Measurements from ENCODE around the gene DEUP1. TPM values are rescaled to one million over a fixed set of nuclear protein-coding genes. Genes with fewer than 3 reads are reported as not detected.

Gene DEUP1
- total and polyA plus RNA-seq, 2 donors (not counting 1 experiment from before 2014, with no cell fraction given) = not detected

- Mint-ChIP-seq H3K27ac (no peak overlapping the region), H3K4me3 (no peak overlapping the region), H3K9me3 (ENCODE audit: insufficient read depth) (no peaks in the 10 kb centered on the region), H3K27me3 (peaks cover 19% of the 10 kb centered on the region), H3K4me1 (no peaks in the 10 kb centered on the region)
- CTCF ChIA-PET = no interaction called here
- intact Hi-C loops (cut with micrococcal nuclease) = no loop called here
- no peaks in the 10 kb centered on the region for H3K79me2 ChIP-seq (ENCODE audit: control insufficient read depth, insufficient read depth, low read length)
- peaks cover 0 to 1% (median 0%) of the 10 kb centered on the region in 3 donors for H3K9me3 ChIP-seq (ENCODE audit: control extremely low read depth in 1 of 3, control insufficient read depth in 2 of 3, insufficient read depth in 1 of 3, low read length in 2 of 3)
- no peaks in the 10 kb centered on the region for H3K4me1 ChIP-seq (ENCODE audit: control insufficient read depth in 2 of 2, insufficient read depth in 2 of 2, low read length in 2 of 2)
- ATAC-seq (ENCODE audit: low read depth) (no peak), DNase-seq (no peak)
- H3K27me3 ChIP-seq (replicated peaks in 1 of 4; ENCODE audit: control extremely low read depth in 1 of 4, control insufficient read depth in 3 of 4, insufficient read depth in 4 of 4, low read length in 3 of 4) = no peaks in the 10 kb centered on the region
- H3K4me3 ChIP-seq (ENCODE audit: control extremely low read depth in 1 of 5, extremely low read depth in 1 of 5, insufficient read depth in 1 of 5, low read depth in 2 of 5, low read length in 4 of 5) = no peak overlapping the region
- H4K20me1 ChIP-seq (ENCODE audit: control insufficient read depth, insufficient read depth, low read length, poor library complexity, severe bottlenecking) = no peaks in the 10 kb centered on the region
- TF ChIP-seq CTCF (IDR thresholded peaks at IDR 0.05) = no peak
- TF ChIP-seq EZH2 (IDR thresholded peaks at IDR 0.05; ENCODE audit: borderline replicate concordance, insufficient read depth, low read depth, low read length, poor library complexity, severe bottlenecking) = no peak
- H3K27ac ChIP-seq (ENCODE audit: low read length in 2 of 2) = no peak overlapping the region
- H3K9ac ChIP-seq (ENCODE audit: low read length) = no peak overlapping the region
- H2AFZ ChIP-seq (ENCODE audit: insufficient read depth, low read depth, low read length, poor library complexity, severe bottlenecking) = no peak overlapping the region
- no CpG with 5 or more reads among the region's 3 CpGs for WGBS (ENCODE audit: insufficient coverage)
- H3K4me2 ChIP-seq (replicated peaks; ENCODE audit: low read depth, low read length, poor library complexity, severe bottlenecking) = no peak overlapping the region
- POLR2A ChIA-PET = no interaction called here
- H3K36me3 ChIP-seq (replicated peaks in 1 of 2; ENCODE audit: control extremely low read depth in 1 of 2, control insufficient read depth in 1 of 2, extremely low read depth in 1 of 2, insufficient read depth in 2 of 2, low read length in 1 of 2) = no peaks in the 10 kb centered on the region
Observed at GRCh38 chr11:93324500-93324899, 6.0 kb upstream of the DEUP1 start.

- no peak overlapping the region for H2AFZ ChIP-seq (ENCODE audit: insufficient read depth, low read depth, low read length, poor library complexity, severe bottlenecking)
- DNase-seq (no peak), ATAC-seq (ENCODE audit: low read depth) (no peak)
- H3K79me2 ChIP-seq (ENCODE audit: control insufficient read depth, insufficient read depth, low read length) = no peaks in the 10 kb centered on the region
- no peak overlapping the region for H3K27ac ChIP-seq (ENCODE audit: low read length in 2 of 2)
- ChIA-PET CTCF (no interaction called here), POLR2A (interaction anchor here (0.5 kb wide), 1 partner anchor 355 kb away, joined by 4 read pairs; no protein-coding TSS in a partner anchor)
- no peak overlapping the region for H3K9ac ChIP-seq (ENCODE audit: low read length)
- H3K27me3 Mint-ChIP-seq = peaks cover 32% of the 10 kb centered on the region
- peaks cover 7% of the 10 kb centered on the region for H3K4me1 Mint-ChIP-seq
- peaks cover 0 to 4% (median 0%) of the 10 kb centered on the region in 3 donors for H3K9me3 ChIP-seq (ENCODE audit: control extremely low read depth in 1 of 3, control insufficient read depth in 2 of 3, insufficient read depth in 1 of 3, low read length in 2 of 3)
- no peaks in the 10 kb centered on the region for H3K4me1 ChIP-seq (ENCODE audit: control insufficient read depth in 2 of 2, insufficient read depth in 2 of 2, low read length in 2 of 2)
- no peak overlapping the region for H3K4me3 ChIP-seq (ENCODE audit: control extremely low read depth in 1 of 5, extremely low read depth in 1 of 5, insufficient read depth in 1 of 5, low read depth in 2 of 5, low read length in 4 of 5)
- WGBS (ENCODE audit: insufficient coverage) = no CpG with 5 or more reads among the region's 4 CpGs
- no peaks in the 10 kb centered on the region for H3K36me3 ChIP-seq (replicated peaks in 1 of 2; ENCODE audit: control extremely low read depth in 1 of 2, control insufficient read depth in 1 of 2, extremely low read depth in 1 of 2, insufficient read depth in 2 of 2, low read length in 1 of 2)
- H3K4me2 ChIP-seq (replicated peaks; ENCODE audit: low read depth, low read length, poor library complexity, severe bottlenecking) = no peak overlapping the region
- no peak for TF ChIP-seq EZH2 (IDR thresholded peaks at IDR 0.05; ENCODE audit: borderline replicate concordance, insufficient read depth, low read depth, low read length, poor library complexity, severe bottlenecking)
- TF ChIP-seq CTCF (IDR thresholded peaks at IDR 0.05) = no peak
- intact Hi-C loops (cut with micrococcal nuclease) = no loop called here
- H3K9me3 Mint-ChIP-seq (ENCODE audit: insufficient read depth) = no peaks in the 10 kb centered on the region
- H3K4me3 Mint-ChIP-seq = no peak overlapping the region
- H3K27me3 ChIP-seq (replicated peaks in 1 of 4; ENCODE audit: control extremely low read depth in 1 of 4, control insufficient read depth in 3 of 4, insufficient read depth in 4 of 4, low read length in 3 of 4) = peaks cover 0 to 4% (median 3%) of the 10 kb centered on the region in 4 experiments
- no peaks in the 10 kb centered on the region for H4K20me1 ChIP-seq (ENCODE audit: control insufficient read depth, insufficient read depth, low read length, poor library complexity, severe bottlenecking)
- H3K27ac Mint-ChIP-seq = no peak overlapping the region
Observed at GRCh38 chr11:93326681-93327080, 3.9 kb upstream of the DEUP1 start.
